ENCODE measurements around the gene MED17.

Gene MED17

GRCh38 chr11:93770160-93770559 lies 13.9 kb upstream of the MED17 start:
- H2AFZ ChIP-seq (ENCODE audit: low read length): no peak overlapping the region
- H3K4me2 ChIP-seq (ENCODE audit: low read length): no peak overlapping the region
- H3K27ac ChIP-seq (ENCODE audit: low read depth, low read length, poor library complexity, severe bottlenecking): no peak overlapping the region
- peaks cover 16% of the 10 kb centered on the region for H3K9me3 ChIP-seq (ENCODE audit: low read length)
- no peaks in the 10 kb centered on the region for H3K79me2 ChIP-seq (ENCODE audit: insufficient read depth, low read length)
- no peaks in the 10 kb centered on the region for H3K4me1 ChIP-seq (ENCODE audit: insufficient read depth, low read length, severe bottlenecking)
- no peak overlapping the region for H3K9ac ChIP-seq (ENCODE audit: low read length)
- no peaks in the 10 kb centered on the region for H3F3A ChIP-seq (ENCODE audit: insufficient read depth, low read length)
- no peaks in the 10 kb centered on the region for H3K27me3 ChIP-seq (ENCODE audit: insufficient read depth, low read length)
- no peaks in the 10 kb centered on the region for H4K20me1 ChIP-seq (ENCODE audit: insufficient read depth, low read length)
- no peak for TF ChIP-seq EZH2 (IDR thresholded peaks at IDR 0.05; ENCODE audit: borderline replicate concordance, low read length)
- TF ChIP-seq, protein P1, sequence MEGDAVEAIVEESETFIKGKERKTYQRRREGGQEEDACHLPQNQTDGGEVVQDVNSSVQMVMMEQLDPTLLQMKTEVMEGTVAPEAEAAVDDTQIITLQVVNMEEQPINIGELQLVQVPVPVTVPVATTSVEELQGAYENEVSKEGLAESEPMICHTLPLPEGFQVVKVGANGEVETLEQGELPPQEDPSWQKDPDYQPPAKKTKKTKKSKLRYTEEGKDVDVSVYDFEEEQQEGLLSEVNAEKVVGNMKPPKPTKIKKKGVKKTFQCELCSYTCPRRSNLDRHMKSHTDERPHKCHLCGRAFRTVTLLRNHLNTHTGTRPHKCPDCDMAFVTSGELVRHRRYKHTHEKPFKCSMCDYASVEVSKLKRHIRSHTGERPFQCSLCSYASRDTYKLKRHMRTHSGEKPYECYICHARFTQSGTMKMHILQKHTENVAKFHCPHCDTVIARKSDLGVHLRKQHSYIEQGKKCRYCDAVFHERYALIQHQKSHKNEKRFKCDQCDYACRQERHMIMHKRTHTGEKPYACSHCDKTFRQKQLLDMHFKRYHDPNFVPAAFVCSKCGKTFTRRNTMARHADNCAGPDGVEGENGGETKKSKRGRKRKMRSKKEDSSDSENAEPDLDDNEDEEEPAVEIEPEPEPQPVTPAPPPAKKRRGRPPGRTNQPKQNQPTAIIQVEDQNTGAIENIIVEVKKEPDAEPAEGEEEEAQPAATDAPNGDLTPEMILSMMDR (IDR thresholded peaks at IDR 0.05; ENCODE audit: low read length): no peak
- H3K36me3 ChIP-seq (ENCODE audit: insufficient read depth, low read length): no peaks in the 10 kb centered on the region
- no peak overlapping the region for H3K4me3 ChIP-seq (ENCODE audit: low read depth, low read length, poor library complexity, severe bottlenecking)
- no peaks in the 10 kb centered on the region for H3K9me2 ChIP-seq (ENCODE audit: low read depth, low read length)

- no peaks in the 10 kb centered on the region for H3F3A ChIP-seq (ENCODE audit: insufficient read depth, low read length)
- H3K79me2 ChIP-seq (ENCODE audit: insufficient read depth, low read length): no peaks in the 10 kb centered on the region
- no peaks in the 10 kb centered on the region for H3K9me2 ChIP-seq (ENCODE audit: low read depth, low read length)
- peaks cover 8% of the 10 kb centered on the region for H3K9me3 ChIP-seq (ENCODE audit: low read length)
- TF ChIP-seq, protein P1 (IDR thresholded peaks at IDR 0.05; ENCODE audit: low read length): no peak
- no peak for TF ChIP-seq EZH2 (IDR thresholded peaks at IDR 0.05; ENCODE audit: borderline replicate concordance, low read length)
- H4K20me1 ChIP-seq (ENCODE audit: insufficient read depth, low read length): no peaks in the 10 kb centered on the region
- H3K4me1 ChIP-seq (ENCODE audit: insufficient read depth, low read length, severe bottlenecking): no peaks in the 10 kb centered on the region
- H2AFZ ChIP-seq (ENCODE audit: low read length): no peak overlapping the region
- no peak overlapping the region for H3K27ac ChIP-seq (ENCODE audit: low read depth, low read length, poor library complexity, severe bottlenecking)
- no peak overlapping the region for H3K4me2 ChIP-seq (ENCODE audit: low read length)
- no peaks in the 10 kb centered on the region for H3K27me3 ChIP-seq (ENCODE audit: insufficient read depth, low read length)
- H3K4me3 ChIP-seq (ENCODE audit: low read depth, low read length, poor library complexity, severe bottlenecking): no peak overlapping the region
- no peaks in the 10 kb centered on the region for H3K36me3 ChIP-seq (ENCODE audit: insufficient read depth, low read length)
- no peak overlapping the region for H3K9ac ChIP-seq (ENCODE audit: low read length)
These were observed 12.0 kb upstream of the MED17 start for GRCh38 chr11:93772123-93772522.

GRCh38 chr11:93773045-93773477 lies 11.0 kb upstream of the MED17 start:
- H3K27ac ChIP-seq (ENCODE audit: low read depth, low read length, poor library complexity, severe bottlenecking): no peak overlapping the region
- TF ChIP-seq, protein P1 (IDR thresholded peaks at IDR 0.05; ENCODE audit: low read length): no peak
- no peak for TF ChIP-seq EZH2 (IDR thresholded peaks at IDR 0.05; ENCODE audit: borderline replicate concordance, low read length)
- peaks cover 8% of the 10 kb centered on the region for H3K9me3 ChIP-seq (ENCODE audit: low read length)
- H3K4me3 ChIP-seq (ENCODE audit: low read depth, low read length, poor library complexity, severe bottlenecking): no peak overlapping the region
- H3K9me2 ChIP-seq (ENCODE audit: low read depth, low read length): no peaks in the 10 kb centered on the region
- H3K27me3 ChIP-seq (ENCODE audit: insufficient read depth, low read length): no peaks in the 10 kb centered on the region
- H3K9ac ChIP-seq (ENCODE audit: low read length): no peak overlapping the region
- H4K20me1 ChIP-seq (ENCODE audit: insufficient read depth, low read length): no peaks in the 10 kb centered on the region
- no peaks in the 10 kb centered on the region for H3K4me1 ChIP-seq (ENCODE audit: insufficient read depth, low read length, severe bottlenecking)
- no peaks in the 10 kb centered on the region for H3F3A ChIP-seq (ENCODE audit: insufficient read depth, low read length)
- H3K36me3 ChIP-seq (ENCODE audit: insufficient read depth, low read length): no peaks in the 10 kb centered on the region
- H3K79me2 ChIP-seq (ENCODE audit: insufficient read depth, low read length): no peaks in the 10 kb centered on the region
- H3K4me2 ChIP-seq (ENCODE audit: low read length): no peak overlapping the region
- no peak overlapping the region for H2AFZ ChIP-seq (ENCODE audit: low read length)

Data from OCI-LY1 (cell line).